Mesothelial cell of epicardium (in vitro differentiated cells): Measurements from ENCODE around the gene TRPV5. TPM values are rescaled to one million over a fixed set of nuclear protein-coding genes. Genes with fewer than 3 reads are reported as not detected.

Source experiments
- DNase-seq, 2 experiments: peaks; one replicate each; pipeline ENCODE4 v3.0.0; 2021; ENCODE audit warnings: low spot score in 2 of 2; ENCODE audit not compliant: unreplicated experiment in 2 of 2
- H3K27ac Mint-ChIP-seq: 2 replicates; pipeline ENCODE4 v1.8.0; 2021; ENCODE audit warnings: mixed read lengths
- H3K27me3 Mint-ChIP-seq: 2 replicates; pipeline ENCODE4 v1.8.0; 2021; ENCODE audit warnings: low read depth, mixed read lengths
- H3K36me3 Mint-ChIP-seq: 2 replicates; pipeline ENCODE4 v1.8.0; 2021; ENCODE audit warnings: mixed read lengths
- H3K4me1 Mint-ChIP-seq: 2 replicates; pipeline ENCODE4 v1.8.0; 2021; ENCODE audit warnings: mixed read lengths
- H3K4me3 Mint-ChIP-seq: 2 replicates; pipeline ENCODE4 v1.8.0; 2021; ENCODE audit warnings: mild to moderate bottlenecking, moderate library complexity, mixed read lengths
- H3K9me3 Mint-ChIP-seq: 2 replicates; pipeline ENCODE4 v1.8.0; 2021; ENCODE audit warnings: mixed read lengths
- total RNA-seq: library from RNA; stranded (reverse); gene quantifications from 3 replicates; pipeline ENCODE4 v1.2.1, GENCODE V29; 2021
- TF ChIP-seq, protein P1 (sequence below): fragments of 200-600 bp; sonication (generic); IDR thresholded peaks from one replicate; pipeline ENCODE4 v1.5.0; 2021; ENCODE audit warnings: antibody characterized with exemption; ENCODE audit not compliant: unreplicated experiment

The TRPV5 gene
- total RNA-seq, 1 donor from 2014 or later, result 0.56 TPM

DNA sequence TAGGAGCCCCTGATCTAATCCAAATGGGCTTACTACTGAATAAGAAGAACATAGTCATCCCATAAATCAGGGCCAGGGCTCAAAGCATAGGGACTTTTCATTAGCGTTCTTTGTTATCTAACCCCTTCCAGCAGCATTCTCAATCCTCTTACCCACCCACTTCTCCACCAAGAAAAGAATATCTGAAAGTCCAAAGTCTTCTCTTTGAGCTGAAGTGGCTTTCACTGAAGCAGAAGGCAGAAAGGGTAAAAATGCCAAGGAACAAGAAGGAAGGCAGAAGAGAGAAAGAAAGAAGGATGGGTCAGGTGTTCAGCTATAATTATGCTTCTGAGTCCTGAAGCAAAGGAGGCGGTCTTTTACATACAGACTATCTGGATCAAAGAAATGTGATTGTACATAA, 10.2 kb downstream of the TRPV5 start:
- no peak overlapping the region for H3K4me3 Mint-ChIP-seq
- H3K9me3 Mint-ChIP-seq, result no peaks in the 10 kb centered on the region
- H3K27me3 Mint-ChIP-seq, result no peaks in the 10 kb centered on the region
- TF ChIP-seq, protein P1, sequence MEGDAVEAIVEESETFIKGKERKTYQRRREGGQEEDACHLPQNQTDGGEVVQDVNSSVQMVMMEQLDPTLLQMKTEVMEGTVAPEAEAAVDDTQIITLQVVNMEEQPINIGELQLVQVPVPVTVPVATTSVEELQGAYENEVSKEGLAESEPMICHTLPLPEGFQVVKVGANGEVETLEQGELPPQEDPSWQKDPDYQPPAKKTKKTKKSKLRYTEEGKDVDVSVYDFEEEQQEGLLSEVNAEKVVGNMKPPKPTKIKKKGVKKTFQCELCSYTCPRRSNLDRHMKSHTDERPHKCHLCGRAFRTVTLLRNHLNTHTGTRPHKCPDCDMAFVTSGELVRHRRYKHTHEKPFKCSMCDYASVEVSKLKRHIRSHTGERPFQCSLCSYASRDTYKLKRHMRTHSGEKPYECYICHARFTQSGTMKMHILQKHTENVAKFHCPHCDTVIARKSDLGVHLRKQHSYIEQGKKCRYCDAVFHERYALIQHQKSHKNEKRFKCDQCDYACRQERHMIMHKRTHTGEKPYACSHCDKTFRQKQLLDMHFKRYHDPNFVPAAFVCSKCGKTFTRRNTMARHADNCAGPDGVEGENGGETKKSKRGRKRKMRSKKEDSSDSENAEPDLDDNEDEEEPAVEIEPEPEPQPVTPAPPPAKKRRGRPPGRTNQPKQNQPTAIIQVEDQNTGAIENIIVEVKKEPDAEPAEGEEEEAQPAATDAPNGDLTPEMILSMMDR, result no peak
- H3K36me3 Mint-ChIP-seq, result no peaks in the 10 kb centered on the region
- H3K27ac Mint-ChIP-seq, result no peak overlapping the region
- DNase-seq, result no peak
- H3K4me1 Mint-ChIP-seq, result peaks cover 7% of the 10 kb centered on the region

DNA sequence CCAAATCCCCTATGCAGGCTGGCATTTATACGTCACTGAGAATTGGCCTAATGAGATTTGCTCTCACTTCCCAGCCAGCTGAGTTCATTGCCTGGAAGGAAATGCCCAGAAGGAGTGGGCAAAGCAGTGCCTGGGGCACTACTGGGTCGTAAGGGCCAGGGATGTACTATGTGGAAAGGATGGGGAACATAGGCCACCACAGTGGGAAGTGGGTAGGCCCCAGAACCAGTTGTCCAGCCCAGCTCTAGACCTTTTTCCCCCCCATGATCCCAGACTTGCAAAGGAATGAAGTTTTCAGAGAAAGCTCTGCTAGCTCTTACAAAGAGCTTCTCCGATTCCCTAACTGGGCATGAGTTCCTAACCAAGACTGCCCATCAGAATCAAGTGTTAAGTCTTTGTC, 13.9 kb downstream of the TRPV5 start:
- Mint-ChIP-seq H3K4me3 (no peak overlapping the region), H3K27ac (no peak overlapping the region), H3K4me1 (peaks cover 8% of the 10 kb centered on the region), H3K36me3 (no peaks in the 10 kb centered on the region), H3K27me3 (no peaks in the 10 kb centered on the region), H3K9me3 (no peaks in the 10 kb centered on the region)
- DNase-seq, result no peak
- TF ChIP-seq, protein P1, result no peak

DNA sequence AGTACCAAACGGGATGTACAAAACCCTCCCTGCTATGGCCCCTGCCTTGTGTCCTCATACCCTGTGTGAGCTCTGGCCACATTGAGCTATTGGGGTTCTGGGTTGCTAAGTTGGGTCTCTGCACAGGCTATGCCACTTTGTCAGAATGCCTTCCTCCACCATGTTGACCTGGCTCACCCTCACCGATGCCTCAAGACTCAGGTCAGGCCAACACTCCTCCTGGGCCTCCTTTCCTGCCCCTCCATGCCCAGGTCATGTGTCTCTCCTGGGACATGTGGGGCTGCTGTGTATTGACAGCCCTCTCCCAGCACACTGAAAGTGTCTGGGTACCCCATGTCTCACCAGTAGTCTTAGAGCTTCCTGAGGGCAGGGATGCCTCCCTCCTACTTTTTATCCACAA, 14.6 kb downstream of the TRPV5 start:
- H3K36me3 Mint-ChIP-seq, result no peaks in the 10 kb centered on the region
- peaks cover 14% of the 10 kb centered on the region for H3K4me1 Mint-ChIP-seq
- H3K27me3 Mint-ChIP-seq, result no peaks in the 10 kb centered on the region
- H3K9me3 Mint-ChIP-seq, result no peaks in the 10 kb centered on the region
- DNase-seq, result no peak
- no peak overlapping the region for H3K4me3 Mint-ChIP-seq
- TF ChIP-seq, protein P1, result no peak
- no peak overlapping the region for H3K27ac Mint-ChIP-seq

DNA sequence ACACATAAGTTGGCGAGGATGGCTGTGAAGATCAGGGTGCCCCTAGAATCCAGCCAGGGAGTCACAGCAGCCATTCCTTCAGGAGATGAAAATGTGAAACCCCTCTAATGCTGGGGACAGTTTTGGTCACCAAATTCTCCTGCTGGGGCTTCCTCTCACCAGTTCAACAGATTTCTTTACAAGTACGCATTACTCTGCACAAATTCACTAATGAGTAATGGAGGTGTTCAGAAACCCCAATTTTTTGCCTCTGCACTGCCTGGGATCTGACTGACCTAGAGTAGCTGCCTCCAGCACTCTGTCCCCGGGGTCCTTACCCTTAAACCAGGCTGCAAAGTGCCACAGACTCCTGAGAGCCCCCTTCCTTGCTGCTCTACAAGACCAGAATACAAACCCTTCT, 16.1 kb downstream of the TRPV5 start:
- TF ChIP-seq, protein P1, result no peak
- peaks cover 20% of the 10 kb centered on the region for H3K4me1 Mint-ChIP-seq
- no peaks in the 10 kb centered on the region for H3K27me3 Mint-ChIP-seq
- no peak overlapping the region for H3K4me3 Mint-ChIP-seq
- no peaks in the 10 kb centered on the region for H3K36me3 Mint-ChIP-seq
- H3K9me3 Mint-ChIP-seq, result no peaks in the 10 kb centered on the region
- H3K27ac Mint-ChIP-seq, result no peak overlapping the region
- no peak for DNase-seq

DNA sequence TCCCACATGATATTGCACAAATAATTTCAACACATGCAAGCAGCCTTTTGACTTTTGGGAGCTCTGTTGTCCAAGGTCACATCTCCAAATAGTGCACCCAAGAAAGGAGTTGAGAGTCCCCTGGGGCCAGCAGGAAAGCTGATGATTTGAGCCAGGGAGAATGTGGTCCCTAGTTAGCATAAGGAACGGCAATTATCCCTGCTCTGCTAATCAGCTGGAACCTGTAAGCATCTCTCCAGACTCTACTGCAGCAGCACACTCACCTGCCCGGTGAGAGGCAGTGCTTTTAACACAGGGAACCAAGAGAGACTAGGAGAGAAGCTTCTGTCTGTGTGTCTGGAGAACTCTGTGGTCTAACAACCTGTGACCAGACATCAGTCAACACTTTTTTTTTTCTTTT, 17.0 kb downstream of the TRPV5 start:
- Mint-ChIP-seq H3K9me3 (peaks cover under 1% of the 10 kb centered on the region), H3K4me3 (no peak overlapping the region), H3K27me3 (no peaks in the 10 kb centered on the region), H3K36me3 (no peaks in the 10 kb centered on the region), H3K4me1 (peaks cover 22% of the 10 kb centered on the region), H3K27ac (no peak overlapping the region)
- TF ChIP-seq, protein P1, result no peak
- DNase-seq, result no peak

DNA sequence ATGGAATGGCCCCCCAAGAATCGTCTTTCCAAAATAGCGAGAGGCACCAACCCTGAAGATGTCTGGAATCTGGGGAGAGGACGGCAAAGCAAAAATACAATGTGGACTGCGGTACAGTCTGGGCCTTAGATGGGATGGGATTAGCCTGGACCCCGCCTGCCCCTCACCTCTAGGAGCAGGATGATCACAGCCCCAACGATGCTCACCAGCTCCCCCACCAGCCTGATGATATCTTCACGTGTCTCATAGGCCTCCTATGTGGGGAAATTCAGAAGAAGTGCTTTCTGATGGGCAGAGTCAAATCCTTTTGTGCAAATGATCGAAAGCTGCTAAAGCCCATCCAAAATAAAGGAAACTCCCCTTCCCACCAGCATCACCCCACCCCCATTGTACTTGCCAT, 18.2 kb downstream of the TRPV5 start:
- Mint-ChIP-seq H3K9me3 (peaks cover 4% of the 10 kb centered on the region), H3K4me1 (peaks cover 27% of the 10 kb centered on the region), H3K4me3 (no peak overlapping the region), H3K27ac (no peak overlapping the region), H3K27me3 (no peaks in the 10 kb centered on the region), H3K36me3 (no peaks in the 10 kb centered on the region)
- TF ChIP-seq, protein P1, result no peak
- no peak for DNase-seq
